T-cell (primary cell): Measurements from ENCODE around the gene NKAP. TPM values are rescaled to one million over a fixed set of nuclear protein-coding genes. Genes with fewer than 3 reads are reported as not detected.

Experiments
- ATAC-seq, 4 experiments: fragments of 200-7000 bp in 3 of 4; fragments of 150-1000 bp in 1 of 4; cut with Tn5 transposase; replicated peaks in 1 of 4; 1 replicate in 3 of 4; 2 replicates in 1 of 4; pipeline ENCODE4 v1.10.0; 2021; ENCODE audit warnings: moderate library complexity in 3 of 4, mild to moderate bottlenecking in 2 of 4, moderate number of reproducible peaks in 1 of 4
- CTCF ChIA-PET, 2 donors: fragments of 300-600 bp; sonication (Branson Sonifier 250); formaldehyde crosslinking; loops; one replicate each; lab custom pipeline; 2022; ENCODE audit warnings: antibody characterized with exemption in 2 of 2; lab: Charles Lee
- POLR2A ChIA-PET, 2 donors: fragments of 300-600 bp; sonication (Branson Sonifier 250); formaldehyde crosslinking; loops; one replicate each; lab custom pipeline; 2022; ENCODE audit warnings: antibody characterized with exemption in 2 of 2; lab: Charles Lee
- DNase-seq, 35 experiments: peaks; one replicate each; pipeline versions ENCODE4 v3.0.0 to v3.0.0-alpha.2; 2013 to 2023
- H3K27ac ChIP-seq: one replicate; pipeline ENCODE4 v1.5.1; 2013; ENCODE audit warnings: low read length
- H3K27me3 ChIP-seq, 2 experiments: replicated peaks in 1 of 2; 1 replicate in 1 of 2; 2 replicates in 1 of 2; pipeline versions ENCODE4 v1.6.1 to v1.7.0; 2013; ENCODE audit warnings: low read length in 1 of 2, mixed read lengths in 1 of 2; ENCODE audit not compliant: control insufficient read depth in 2 of 2, insufficient read depth in 2 of 2; ENCODE audit errors: extremely low read depth in 1 of 2
- H3K36me3 ChIP-seq, 2 donors: 1 replicate in 1 of 2; 2 replicates in 1 of 2; pipeline versions ENCODE4 v1.6.1 to v1.7.0; 2013; ENCODE audit warnings: low read length in 1 of 2; ENCODE audit not compliant: control insufficient read depth in 2 of 2, insufficient read depth in 1 of 2; ENCODE audit errors: extremely low read depth in 1 of 2
- H3K4me1 ChIP-seq, 2 experiments: 1 replicate in 1 of 2; 2 replicates in 1 of 2; pipeline versions ENCODE4 v1.6.1 to v1.7.0; 2013; ENCODE audit warnings: low read length in 2 of 2, mixed read lengths in 1 of 2; ENCODE audit not compliant: insufficient read depth in 2 of 2, control insufficient read depth in 1 of 2; ENCODE audit errors: extremely low read depth in 1 of 2
- H3K4me3 ChIP-seq, 2 donors: 1 replicate in 1 of 2; 2 replicates in 1 of 2; pipeline versions ENCODE4 v1.5.1 to v1.7.0; 2013; ENCODE audit warnings: mild to moderate bottlenecking in 2 of 2, low read length in 1 of 2, moderate library complexity in 1 of 2; ENCODE audit not compliant: control insufficient read depth in 1 of 2; ENCODE audit errors: extremely low read depth in 1 of 2
- H3K9me3 ChIP-seq: 2 replicates; pipeline ENCODE4 v1.7.0; 2013
- H3K27ac Mint-ChIP-seq, 2 donors: one replicate each; pipeline ENCODE4 v1.8.0; 2020 to 2021; ENCODE audit warnings: mild to moderate bottlenecking in 2 of 2, mixed read lengths in 2 of 2
- H3K27me3 Mint-ChIP-seq, 2 donors: one replicate each; pipeline ENCODE4 v1.8.0; 2021 to 2022; ENCODE audit warnings: mixed read lengths in 2 of 2
- H3K36me3 Mint-ChIP-seq: one replicate; pipeline ENCODE4 v1.8.0; 2021; ENCODE audit warnings: mixed read lengths
- H3K4me1 Mint-ChIP-seq, 3 donors: one replicate each; pipeline ENCODE4 v1.8.0; 2020 to 2022; ENCODE audit warnings: mixed read lengths in 3 of 3, mild to moderate bottlenecking in 1 of 3
- H3K4me3 Mint-ChIP-seq, 3 donors: one replicate each; pipeline ENCODE4 v1.8.0; 2020 to 2022; ENCODE audit warnings: mild to moderate bottlenecking in 3 of 3, mixed read lengths in 3 of 3, moderate library complexity in 3 of 3
- H3K9me3 Mint-ChIP-seq, 3 donors: one replicate each; pipeline ENCODE4 v1.8.0; 2020 to 2022; ENCODE audit warnings: mixed read lengths in 3 of 3
- WGBS: methylation state at CpG from one replicate; pipeline ENCODE4 v1.1.5; 2013; ENCODE audit warnings: missing lambda C conversion rate; ENCODE audit not compliant: insufficient coverage; 5-methylcytosine and 5-hydroxymethylcytosine counted together
- total RNA-seq, 35 experiments: library from RNA in 6 of 35; stranded (reverse) in 6 of 35; fragments of 120-200 nt in 1 of 35; gene quantifications; one replicate each; pipeline versions ENCODE4 v1.2.1 to v1.2.4 and lab custom pipeline; 2013 to 2026

NKAP gene
- total RNA-seq, 5 donors from 2014 or later (not counting 1 experiment from before 2014, with no cell fraction given) = 12.2 to 16.9 (median 14.2) TPM

GRCh38 chrX:119919835-119920585 lies 23.5 kb downstream of the NKAP start:
- Histone ChIP-seq H3K4me1 (no peaks in the 10 kb centered on the region), H3K27me3 (no peaks in the 10 kb centered on the region), H3K4me3 (no peak overlapping the region), H3K9me3 (no peaks in the 10 kb centered on the region), H3K36me3 (peaks cover 0 to under 1% of the 10 kb centered on the region in 2 donors), H3K27ac (no peak overlapping the region)
- peaks cover 8% of the 10 kb centered on the region for H3K36me3 Mint-ChIP-seq
- WGBS = no CpG with 5 or more reads among the region's 5 CpGs
- CTCF ChIA-PET = no interaction called here
- DNase-seq (no peak), ATAC-seq (no peak)
- POLR2A ChIA-PET = interaction anchor here in 1 of 2 donors (0.6 kb wide), 1 partner anchor 16 kb away, joined by 3 read pairs; no protein-coding TSS in a partner anchor
- no peak overlapping the region for H3K27ac Mint-ChIP-seq
- no peaks in the 10 kb centered on the region for H3K9me3 Mint-ChIP-seq
- H3K4me3 Mint-ChIP-seq = no peak overlapping the region
- H3K4me1 Mint-ChIP-seq = no peaks in the 10 kb centered on the region
- peaks cover 2 to 3% of the 10 kb centered on the region in 2 donors for H3K27me3 Mint-ChIP-seq

- Mint-ChIP-seq H3K27me3 (peaks cover 2 to 3% of the 10 kb centered on the region in 2 donors), H3K36me3 (no peaks in the 10 kb centered on the region), H3K9me3 (no peaks in the 10 kb centered on the region), H3K4me1 (no peaks in the 10 kb centered on the region), H3K4me3 (no peak overlapping the region), H3K27ac (no peak overlapping the region)
- Histone ChIP-seq H3K4me1 (no peaks in the 10 kb centered on the region), H3K4me3 (no peak overlapping the region), H3K9me3 (no peaks in the 10 kb centered on the region), H3K27me3 (no peaks in the 10 kb centered on the region), H3K27ac (no peak overlapping the region), H3K36me3 (no peaks in the 10 kb centered on the region)
- POLR2A ChIA-PET = no interaction called here
- no CpG with 5 or more reads among the region's 2 CpGs for WGBS
- ATAC-seq (no peak), DNase-seq (no peak)
- CTCF ChIA-PET = no interaction called here
Observed at GRCh38 chrX:119917877-119918276, 25.7 kb downstream of the NKAP start.

- Histone ChIP-seq H3K4me1 (no peaks in the 10 kb centered on the region), H3K27me3 (no peaks in the 10 kb centered on the region), H3K36me3 (no peaks in the 10 kb centered on the region), H3K27ac (no peak overlapping the region), H3K4me3 (no peak overlapping the region), H3K9me3 (no peaks in the 10 kb centered on the region)
- Mint-ChIP-seq H3K27ac (no peak overlapping the region), H3K4me1 (no peaks in the 10 kb centered on the region), H3K9me3 (no peaks in the 10 kb centered on the region), H3K36me3 (no peaks in the 10 kb centered on the region), H3K4me3 (no peak overlapping the region), H3K27me3 (peaks cover 2 to 8% of the 10 kb centered on the region in 2 donors)
- no peak for ATAC-seq
- ChIA-PET POLR2A (interaction anchor here in 1 of 2 donors (0.7 kb wide), 1 partner anchor 353 kb away, joined by 8 read pairs; no protein-coding TSS in a partner anchor), CTCF (interaction anchor here in 1 of 2 donors (0.6 kb wide), 2 partner anchors 349 to 365 kb away, joined by 5 to 9 read pairs; no protein-coding TSS in a partner anchor)
- no CpG with 5 or more reads among the region's 5 CpGs for WGBS
- no peak for DNase-seq
Observed at GRCh38 chrX:119916310-119916709, 27.2 kb downstream of the NKAP start.

- ATAC-seq (no peak), DNase-seq (no peak)
- H3K9me3 ChIP-seq = no peaks in the 10 kb centered on the region
- POLR2A ChIA-PET = interaction anchor here in 1 of 2 donors (0.7 kb wide), 1 partner anchor 11 kb away, joined by 3 read pairs; no protein-coding TSS in a partner anchor
- CTCF ChIA-PET = no interaction called here
- Mint-ChIP-seq H3K9me3 (no peaks in the 10 kb centered on the region), H3K27me3 (no peaks in the 10 kb centered on the region), H3K4me1 (peaks cover 0 to 4% (median 0%) of the 10 kb centered on the region in 3 donors), H3K36me3 (no peaks in the 10 kb centered on the region), H3K4me3 (no peak overlapping the region), H3K27ac (no peak overlapping the region)
- H3K4me3 ChIP-seq = no peak overlapping the region
- no peak overlapping the region for H3K27ac ChIP-seq
- H3K36me3 ChIP-seq = no peaks in the 10 kb centered on the region
- H3K27me3 ChIP-seq = no peaks in the 10 kb centered on the region
- H3K4me1 ChIP-seq = no peaks in the 10 kb centered on the region
- no CpG with 5 or more reads among the region's 1 CpG for WGBS
Observed at GRCh38 chrX:119900976-119901375, 42.6 kb downstream of the NKAP start.

- ATAC-seq (no peak), DNase-seq (no peak)
- Mint-ChIP-seq H3K36me3 (no peaks in the 10 kb centered on the region), H3K4me3 (no peak overlapping the region), H3K27ac (no peak overlapping the region), H3K9me3 (no peaks in the 10 kb centered on the region), H3K27me3 (no peaks in the 10 kb centered on the region), H3K4me1 (peaks cover 0 to 4% (median 0%) of the 10 kb centered on the region in 3 donors)
- no peaks in the 10 kb centered on the region for H3K36me3 ChIP-seq
- CTCF ChIA-PET = interaction anchor here in 1 of 2 donors (0.7 kb wide), 1 partner anchor 51 kb away, joined by 7 read pairs; no protein-coding TSS in a partner anchor
- H3K4me3 ChIP-seq = no peak overlapping the region
- H3K27ac ChIP-seq = no peak overlapping the region
- no peaks in the 10 kb centered on the region for H3K4me1 ChIP-seq
- WGBS = no CpG with 5 or more reads among the region's 2 CpGs
- no peaks in the 10 kb centered on the region for H3K27me3 ChIP-seq
- H3K9me3 ChIP-seq = no peaks in the 10 kb centered on the region
- POLR2A ChIA-PET = no interaction called here
Observed at GRCh38 chrX:119899125-119899524, 44.4 kb downstream of the NKAP start.

GRCh38 chrX:119895843-119896326 lies 47.7 kb downstream of the NKAP start, which contains the start of gene AKAP14:
Gene AKAP14, plus strand, starts transcription at chrX:119895893. Its CDS starts 7,331 bp downstream, at chrX:119903224.
- no peak for ATAC-seq

More at GRCh38 chrX:119895843-119896326, 47.7 kb downstream of the NKAP start, which contains the start of gene AKAP14:
- Histone ChIP-seq H3K27me3 (no peaks in the 10 kb centered on the region), H3K27ac (no peak within 1 kb of the TSS), H3K4me3 (no peak within 1 kb of the TSS), H3K9me3 (no peaks in the 10 kb centered on the region), H3K36me3 (no peaks in the 10 kb centered on the region), H3K4me1 (no peaks in the 10 kb centered on the region)
- H3K4me3 Mint-ChIP-seq = no peak within 1 kb of the TSS
- no peak for DNase-seq
- peaks cover 0 to 3% (median 0%) of the 10 kb centered on the region in 3 donors for H3K4me1 Mint-ChIP-seq
- CTCF ChIA-PET = interaction anchor here (0.5 kb wide), 2 partner anchors 8 to 283 kb away, joined by 3 to 4 read pairs; no protein-coding TSS in a partner anchor
- no peak within 1 kb of the TSS for H3K27ac Mint-ChIP-seq
- no peaks in the 10 kb centered on the region for H3K36me3 Mint-ChIP-seq
- WGBS = no CpG with 5 or more reads among the region's 4 CpGs
- no peaks in the 10 kb centered on the region for H3K9me3 Mint-ChIP-seq
- no peaks in the 10 kb centered on the region for H3K27me3 Mint-ChIP-seq
- POLR2A ChIA-PET = interaction anchor here (0.5 to 0.8 kb wide), 2 partner anchors 36 to 54 kb away, joined by 3 read pairs; no protein-coding TSS in a partner anchor
